Esophagus squamous epithelium (tissue), 5 donors: ENCODE results near the gene DCD. TPM values are rescaled to one million over a fixed set of nuclear protein-coding genes. Genes with fewer than 3 reads are reported as not detected.
"Not testable (repeated sequence)": the region's sequence is repeated elsewhere in the genome, so short reads cannot be mapped to it uniquely, and the experiment has no call there.

Source experiments
- DNase-seq: peaks from one replicate; lab custom pipeline; 2025; lab: John Stamatoyannopoulos, UW
- H3K27ac ChIP-seq, 4 donors: fragments of 200-600 bp; sonication (generic); one replicate each; pipeline ENCODE4 v1.5.1; 2016 to 2019; ENCODE audit warnings: mild to moderate bottlenecking in 1 of 4
- H3K27me3 ChIP-seq, 4 donors: fragments of 200-600 bp; sonication (generic); 1 replicate in 3 of 4; 2 replicates in 1 of 4; pipeline versions ENCODE4 v1.5.1 to v1.6.0; 2017 to 2021; ENCODE audit warnings: antibody characterized with exemption in 1 of 4
- H3K36me3 ChIP-seq, 3 donors: fragments of 200-600 bp; sonication (generic); one replicate each; pipeline ENCODE4 v1.5.1; 2016 to 2019
- H3K4me1 ChIP-seq, 3 donors: fragments of 200-600 bp; sonication (generic); one replicate each; pipeline ENCODE4 v1.5.1; 2017 to 2019
- H3K4me3 ChIP-seq, 4 donors: fragments of 200-600 bp; sonication (generic); 1 replicate in 3 of 4; 2 replicates in 1 of 4; pipeline ENCODE4 v1.5.1; 2016 to 2019; ENCODE audit warnings: mild to moderate bottlenecking in 2 of 4, moderate library complexity in 1 of 4
- H3K9me3 ChIP-seq, 3 donors: fragments of 200-600 bp; sonication (generic); one replicate each; pipeline ENCODE4 v1.5.1; 2016 to 2019
- POLR2A ChIP-seq, 4 donors: fragments of 450-650 bp; IDR thresholded peaks; one replicate each; pipeline ENCODE4 v1.6.1; 2017; ENCODE audit warnings: antibody characterized with exemption in 4 of 4, mild to moderate bottlenecking in 4 of 4, moderate library complexity in 3 of 4
- WGBS, 2 donors: methylation state at CpG; one replicate each; pipeline ENCODE4 v1.1.5; 2018; 5-methylcytosine and 5-hydroxymethylcytosine counted together
- intact Hi-C: fragments of 100-400 bp; cut with DNase I; formaldehyde crosslinking; loops from one replicate; pipeline ENCODE4 v1.15.0; 2022
- total RNA-seq, 4 donors: library from RNA; depleted of rRNA; stranded (reverse); fragments of >200 nt; gene quantifications; one replicate each; pipeline ENCODE4 v1.1.0, GENCODE V29; 2016
- TF ChIP-seq, protein P1 (sequence below), 6 experiments: fragments of 450-650 bp in 4 of 6; fragments of 200-600 bp in 2 of 6; sonication (generic) in 2 of 6; IDR thresholded peaks; one replicate each; pipeline ENCODE4 v1.5.1; 2016 to 2019; ENCODE audit warnings: antibody characterized with exemption in 6 of 6, mild to moderate bottlenecking in 4 of 6, moderate library complexity in 4 of 6
- donor health status: DM: yes; HTN: yes; CAD: no.

The DCD gene
- total RNA-seq, 4 donors from 2014 or later: not detected

DNA sequence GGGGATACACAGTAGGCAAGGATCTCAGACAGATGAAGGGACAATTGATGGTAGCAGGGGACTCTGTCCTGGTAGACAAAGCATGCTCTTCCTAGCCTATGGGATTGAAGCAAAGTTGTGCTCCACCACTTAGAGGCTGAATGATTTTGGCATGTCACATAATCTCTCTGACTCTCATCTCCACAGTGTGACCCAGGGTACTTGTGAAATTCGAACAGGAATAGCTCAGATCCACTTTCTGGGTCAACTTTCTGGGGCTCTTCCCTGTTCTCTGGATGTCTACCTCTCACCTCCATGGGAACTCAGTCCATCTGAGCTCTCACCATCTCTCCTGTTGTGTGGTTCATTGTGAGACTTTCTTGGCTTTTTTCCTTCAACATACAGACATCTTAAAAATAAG is 1.7 kb upstream of the DCD start:
- no peaks in the 10 kb centered on the region for H3K36me3 ChIP-seq
- no peak for DNase-seq
- TF ChIP-seq POLR2A (IDR thresholded peaks at IDR 0.05): no peak
- TF ChIP-seq, protein P1, sequence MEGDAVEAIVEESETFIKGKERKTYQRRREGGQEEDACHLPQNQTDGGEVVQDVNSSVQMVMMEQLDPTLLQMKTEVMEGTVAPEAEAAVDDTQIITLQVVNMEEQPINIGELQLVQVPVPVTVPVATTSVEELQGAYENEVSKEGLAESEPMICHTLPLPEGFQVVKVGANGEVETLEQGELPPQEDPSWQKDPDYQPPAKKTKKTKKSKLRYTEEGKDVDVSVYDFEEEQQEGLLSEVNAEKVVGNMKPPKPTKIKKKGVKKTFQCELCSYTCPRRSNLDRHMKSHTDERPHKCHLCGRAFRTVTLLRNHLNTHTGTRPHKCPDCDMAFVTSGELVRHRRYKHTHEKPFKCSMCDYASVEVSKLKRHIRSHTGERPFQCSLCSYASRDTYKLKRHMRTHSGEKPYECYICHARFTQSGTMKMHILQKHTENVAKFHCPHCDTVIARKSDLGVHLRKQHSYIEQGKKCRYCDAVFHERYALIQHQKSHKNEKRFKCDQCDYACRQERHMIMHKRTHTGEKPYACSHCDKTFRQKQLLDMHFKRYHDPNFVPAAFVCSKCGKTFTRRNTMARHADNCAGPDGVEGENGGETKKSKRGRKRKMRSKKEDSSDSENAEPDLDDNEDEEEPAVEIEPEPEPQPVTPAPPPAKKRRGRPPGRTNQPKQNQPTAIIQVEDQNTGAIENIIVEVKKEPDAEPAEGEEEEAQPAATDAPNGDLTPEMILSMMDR (IDR thresholded peaks at IDR 0.05): no peak
- 20 to 43% methylated on average over 1 of the region's 1 CpG for WGBS, 2 donors
- H3K27me3 ChIP-seq: peaks cover 0 to 48% (median 0%) of the 10 kb centered on the region in 4 donors
- H3K27ac ChIP-seq: no peak overlapping the region
- H3K4me1 ChIP-seq: no peaks in the 10 kb centered on the region
- no peak overlapping the region for H3K4me3 ChIP-seq
- H3K9me3 ChIP-seq: no peaks in the 10 kb centered on the region
- intact Hi-C loops: no loop called here

DNA sequence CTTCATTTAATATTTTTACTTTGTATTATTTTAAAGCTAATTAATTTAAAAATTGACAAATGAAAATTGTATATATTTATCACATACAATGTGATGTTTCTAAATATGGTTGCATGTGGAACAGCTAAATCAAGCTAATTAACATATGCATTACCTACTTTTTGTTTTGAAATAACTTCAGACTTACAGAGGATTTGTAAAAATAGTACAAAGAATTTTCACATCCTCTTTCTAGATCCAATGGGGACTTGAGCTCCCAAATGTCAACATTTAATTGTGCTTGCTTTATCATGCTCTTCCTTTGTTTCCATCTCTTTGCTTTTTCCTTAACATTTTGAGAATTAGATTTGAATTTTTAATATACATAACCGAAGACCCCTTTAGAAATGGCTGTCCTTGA is 6.6 kb downstream of the DCD start:
- H3K4me1 ChIP-seq: no peaks in the 10 kb centered on the region
- H3K27me3 ChIP-seq: peaks cover 0 to 30% (median 0%) of the 10 kb centered on the region in 4 donors
- DNase-seq: no peak
- intact Hi-C loops: no loop called here
- WGBS, 2 donors: 62 to 85% methylated on average over 1 of the region's 1 CpG
- no peak overlapping the region for H3K27ac ChIP-seq
- TF ChIP-seq, protein P1 (IDR thresholded peaks at IDR 0.05): no peak
- no peak for TF ChIP-seq POLR2A (IDR thresholded peaks at IDR 0.05)
- H3K9me3 ChIP-seq: no peaks in the 10 kb centered on the region
- no peaks in the 10 kb centered on the region for H3K36me3 ChIP-seq
- no peak overlapping the region for H3K4me3 ChIP-seq

DNA sequence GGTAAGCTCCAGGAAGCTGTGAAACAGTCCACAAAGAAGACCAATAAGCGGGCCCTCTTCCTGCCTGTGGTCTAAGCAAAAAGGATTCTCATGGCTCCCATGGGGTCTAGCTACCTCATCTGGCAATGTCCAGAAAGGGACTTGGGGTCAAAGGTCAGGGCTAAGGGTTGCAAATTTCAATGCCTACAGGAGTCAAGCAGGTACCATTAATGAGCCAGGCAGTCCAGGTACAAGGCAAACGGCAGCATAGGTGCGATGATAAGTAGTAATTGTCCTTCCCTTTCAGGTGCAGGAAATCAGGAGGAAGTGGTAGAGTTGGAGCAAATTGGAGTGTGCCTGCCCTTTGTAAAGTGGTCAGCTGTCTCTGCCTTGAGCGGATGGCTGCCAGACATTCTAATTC is 7.1 kb downstream of the DCD start:
- H3K9me3 ChIP-seq: no peaks in the 10 kb centered on the region
- 78 to 82% methylated on average over 4 of the region's 4 CpGs for WGBS, 2 donors
- no peak overlapping the region for H3K27ac ChIP-seq
- no peak for DNase-seq
- TF ChIP-seq, protein P1 (IDR thresholded peaks at IDR 0.05): no peak
- TF ChIP-seq POLR2A (IDR thresholded peaks at IDR 0.05): no peak
- no peak overlapping the region for H3K4me3 ChIP-seq
- intact Hi-C loops: no loop called here
- no peaks in the 10 kb centered on the region for H3K36me3 ChIP-seq
- H3K27me3 ChIP-seq: peaks cover 0 to 27% (median 0%) of the 10 kb centered on the region in 4 donors
- no peaks in the 10 kb centered on the region for H3K4me1 ChIP-seq

DNA sequence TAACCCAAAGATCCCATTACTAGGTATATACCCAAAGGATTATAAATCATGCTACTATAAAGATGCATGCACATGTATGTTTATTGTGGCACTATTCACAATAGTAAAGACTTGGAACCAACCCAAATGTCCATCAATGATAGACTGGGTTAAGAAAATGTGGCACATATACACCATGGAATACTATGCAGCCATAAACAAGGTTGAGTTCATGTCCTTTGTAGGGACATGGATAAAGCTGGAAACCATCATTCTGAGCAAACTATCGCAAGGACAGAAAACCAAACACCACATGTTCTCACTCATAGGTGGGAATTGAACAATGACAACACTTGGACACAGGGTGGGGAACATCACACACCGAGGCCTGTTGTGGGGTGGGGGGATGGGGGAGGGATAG is 9.1 kb downstream of the DCD start:
- H3K27me3 ChIP-seq, H3K36me3 ChIP-seq, H3K27ac ChIP-seq, DNase-seq, H3K9me3 ChIP-seq, intact Hi-C loops, H3K4me1 ChIP-seq, H3K4me3 ChIP-seq: not testable (repeated sequence)
- 88 to 92% methylated on average over 2 of the region's 2 CpGs for WGBS, 2 donors

DNA sequence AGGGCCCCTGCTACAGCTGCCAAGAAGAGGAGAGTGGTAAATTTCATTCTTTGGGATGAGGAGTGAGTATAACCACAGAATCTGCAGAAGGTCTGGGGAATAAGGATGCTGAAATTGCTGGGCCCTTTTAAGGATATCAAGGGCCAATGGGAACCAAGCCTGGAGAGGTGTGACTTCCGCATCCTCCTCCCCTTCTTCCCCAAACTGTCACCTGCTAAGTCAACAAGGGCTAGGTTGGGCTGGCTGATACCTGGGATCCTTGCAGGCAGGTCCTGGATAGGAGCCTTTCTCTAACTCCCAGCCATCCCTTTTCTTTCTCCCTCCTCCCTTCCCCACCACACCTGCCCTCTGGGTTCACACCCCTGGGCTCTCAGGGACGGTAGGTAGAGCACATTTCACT is 13.4 kb downstream of the DCD start, which contains the start of gene LACRT:
Gene LACRT (minus strand): TSS at position 101 of the 400 bp plus-strand sequence. CDS start 54 bp downstream, at position 47.
- Histone ChIP-seq H3K27ac (no peak within 1 kb of the TSS), H3K4me1 (no peaks in the 10 kb centered on the region), H3K9me3 (no peaks in the 10 kb centered on the region), H3K27me3 (peaks cover 0 to 10% (median 0%) of the 10 kb centered on the region in 4 donors), H3K36me3 (no peaks in the 10 kb centered on the region), H3K4me3 (no peak within 1 kb of the TSS)
- no peak for TF ChIP-seq POLR2A (IDR thresholded peaks at IDR 0.05)
- TF ChIP-seq, protein P1 (IDR thresholded peaks at IDR 0.05): no peak
- DNase-seq: no peak
- 54 to 90% methylated on average over 1 to 2 of the region's 2 CpGs for WGBS, 2 donors
- intact Hi-C loops: no loop called here
